Measurements from ENCODE around the gene PIH1D1.
A peak's percentile ranks its signal among the peaks of the same experiment; 100 is the strongest.

The PIH1D1 gene

GRCh38 chr19:49489601-49490167, 38.1 kb upstream of the PIH1D1 start:
- no peaks in the 10 kb centered on the region; the same call in 1 of the 2 replicates for H3K9me3 ChIP-seq
- H3K4me3 ChIP-seq: peak overlapping the region; percentile 100
- H3K4me1 ChIP-seq: peaks cover 4% of the 10 kb centered on the region; the same call in 1 of the 2 replicates
- peaks cover 50% of the 10 kb centered on the region for H3K36me3 ChIP-seq (replicated peaks)
- peak in 1 of 2 experiments; percentile 68 for DNase-seq (ENCODE audit: low spot score in 2 of 2)
- in situ Hi-C loops (cut with MboI; ENCODE audit: low sequenced_read_pairs): loop anchor here (25.0 kb wide), 1 partner anchor 373 kb away; the partner anchor contains the start of genes PNKP and PTOV1
- H3K27me3 ChIP-seq (ENCODE audit: low read depth): no peaks in the 10 kb centered on the region

DNA sequence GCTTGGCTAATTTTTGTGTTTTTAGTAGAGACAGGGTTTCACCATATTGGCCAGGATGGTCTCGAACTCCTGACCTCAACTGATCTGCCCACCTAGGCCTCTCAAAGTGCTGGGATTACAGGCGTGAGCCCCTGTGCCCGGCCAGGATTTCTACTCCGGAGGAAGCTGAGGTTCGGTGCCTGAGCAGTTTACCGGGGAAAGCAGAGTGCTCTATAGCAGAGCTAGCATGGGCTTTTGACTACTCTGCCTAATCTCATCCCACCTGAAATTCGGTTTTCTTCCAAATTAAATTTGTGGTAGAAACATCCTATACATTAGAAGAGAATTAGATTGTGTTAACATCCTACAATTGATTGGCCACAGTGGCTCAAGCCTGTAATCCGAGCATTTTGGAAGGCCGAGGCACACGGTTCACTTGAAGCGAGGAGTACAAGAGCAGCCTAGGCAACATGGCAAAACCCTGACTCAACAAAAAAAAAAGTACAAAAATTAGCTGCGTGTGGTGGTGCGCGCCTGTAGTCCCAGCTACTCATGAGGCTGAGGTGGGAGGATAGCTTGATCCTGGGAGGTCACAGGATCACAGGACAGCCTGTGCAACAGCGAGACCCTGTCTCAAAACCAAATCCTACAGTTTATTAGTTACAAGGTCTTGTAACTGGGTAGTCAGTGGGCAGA, 37.4 kb upstream of the PIH1D1 start:
- in situ Hi-C loops (cut with MboI; ENCODE audit: low sequenced_read_pairs): loop anchor here (25.0 kb wide), 1 partner anchor 373 kb away; the partner anchor contains the start of genes PNKP and PTOV1
- DNase-seq (ENCODE audit: low spot score in 2 of 2): peak in 1 of 2 experiments; percentile 35
- no peaks in the 10 kb centered on the region; the same call in 1 of the 2 replicates for H3K9me3 ChIP-seq
- H3K4me1 ChIP-seq: peaks cover 4% of the 10 kb centered on the region; the same call in 1 of the 2 replicates
- H3K27me3 ChIP-seq (ENCODE audit: low read depth): no peaks in the 10 kb centered on the region
- peaks cover 50% of the 10 kb centered on the region for H3K36me3 ChIP-seq (replicated peaks)
- H3K4me3 ChIP-seq: peak overlapping the region; percentile 100

DNA sequence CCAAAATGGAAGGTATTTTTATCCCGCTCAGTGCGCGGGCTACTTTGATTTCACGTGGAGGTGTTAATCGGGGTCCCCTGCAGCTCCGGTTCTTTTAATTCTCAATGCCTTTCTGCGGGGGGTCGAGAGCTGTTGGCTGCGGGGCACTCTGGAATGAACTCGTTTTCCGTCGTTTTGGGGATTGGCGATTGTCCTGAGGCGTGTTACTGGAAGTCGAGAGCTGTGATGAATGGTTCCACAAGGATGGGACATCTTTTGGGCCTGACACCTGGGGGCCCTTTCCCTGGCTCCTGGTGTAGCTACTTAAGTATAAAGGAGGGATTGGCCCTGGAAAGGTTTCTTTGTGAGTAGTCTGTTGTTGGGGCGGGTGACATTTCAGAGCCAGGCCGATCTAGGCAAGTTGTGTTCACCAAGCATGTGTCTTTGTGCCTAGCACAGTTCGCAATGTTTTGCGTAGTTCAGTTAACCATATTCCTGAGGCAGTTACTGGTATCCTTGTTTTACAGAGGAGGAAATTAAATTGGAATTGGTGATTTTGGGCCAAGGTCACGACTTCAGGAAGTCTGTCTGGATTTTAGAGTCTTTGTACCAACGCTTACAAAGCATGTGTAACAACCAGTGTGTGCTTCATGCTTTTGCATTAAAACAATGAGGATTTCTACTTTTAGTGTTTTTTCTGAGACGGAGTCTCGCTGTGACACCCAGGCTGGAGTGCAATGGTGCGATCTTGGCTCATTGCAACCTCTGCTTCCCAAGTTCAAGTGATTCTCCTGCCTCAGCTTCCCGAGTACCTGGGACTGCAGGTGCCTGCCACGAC, 36.6 kb upstream of the PIH1D1 start:
- H3K4me3 ChIP-seq: peak overlapping the region; percentile 100
- H3K4me1 ChIP-seq: peaks cover 4% of the 10 kb centered on the region; the same call in 1 of the 2 replicates
- in situ Hi-C loops (cut with MboI; ENCODE audit: low sequenced_read_pairs): loop anchor here (25.0 kb wide), 1 partner anchor 374 kb away; the partner anchor contains the start of genes PNKP and PTOV1
- no peaks in the 10 kb centered on the region for H3K27me3 ChIP-seq (ENCODE audit: low read depth)
- H3K9me3 ChIP-seq: no peaks in the 10 kb centered on the region; the same call in 1 of the 2 replicates
- peak in 1 of 2 experiments; percentile 45 for DNase-seq (ENCODE audit: low spot score in 2 of 2)
- H3K36me3 ChIP-seq (replicated peaks): peaks cover 50% of the 10 kb centered on the region

DNA sequence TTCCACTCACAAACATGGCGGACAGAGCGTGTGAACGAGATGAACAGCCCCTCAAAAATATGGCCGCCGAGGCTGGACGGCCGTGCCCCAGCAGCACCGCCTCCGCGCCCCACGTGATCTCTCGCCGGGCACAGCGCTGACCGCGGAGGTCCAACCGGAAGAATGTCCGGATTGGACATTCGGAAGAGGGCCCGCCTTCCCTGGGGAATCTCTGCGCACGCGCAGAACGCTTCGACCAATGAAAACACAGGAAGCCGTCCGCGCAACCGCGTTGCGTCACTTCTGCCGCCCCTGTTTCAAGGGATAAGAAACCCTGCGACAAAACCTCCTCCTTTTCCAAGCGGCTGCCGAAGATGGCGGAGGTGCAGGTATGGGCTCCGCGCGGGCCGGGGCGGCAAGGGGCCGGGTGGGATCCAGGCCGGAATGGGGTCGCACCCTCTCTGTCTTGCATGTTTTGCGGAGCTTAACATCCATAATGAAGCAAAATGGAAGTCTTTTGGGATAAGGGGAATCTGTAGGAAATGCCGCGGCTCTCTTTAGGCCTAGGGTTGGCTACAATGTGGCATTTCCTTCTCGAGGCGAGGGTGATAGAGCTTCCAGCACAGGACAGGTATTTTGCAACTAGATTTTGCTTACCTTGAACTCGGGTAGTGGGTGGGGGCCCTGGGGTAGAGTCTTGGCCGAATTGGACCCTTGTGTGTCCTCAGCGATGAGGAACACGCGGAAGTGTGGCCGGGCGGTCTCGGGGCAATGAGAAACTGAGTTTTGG, 35.8 kb upstream of the PIH1D1 start, which contains the start of gene RPL13A:
RPL13A (plus strand) TSS at position 332 of the 769 bp plus-strand sequence; CDS start at position 354, 22 bp downstream.
- Histone ChIP-seq H3K9me3 (no peaks in the 10 kb centered on the region; the same call in 1 of the 2 replicates), H3K27me3 (ENCODE audit: low read depth) (no peaks in the 10 kb centered on the region), H3K4me1 (peaks cover 4% of the 10 kb centered on the region; the same call in 1 of the 2 replicates), H3K4me3 (peak within 1 kb of the TSS; percentile 100), H3K36me3 (replicated peaks) (peaks cover 50% of the 10 kb centered on the region)
- in situ Hi-C loops (cut with MboI; ENCODE audit: low sequenced_read_pairs): loop anchor here (25.0 kb wide), 1 partner anchor 375 kb away; the partner anchor contains the start of genes PNKP and PTOV1
- peak; percentile 96 to 100 for DNase-seq (ENCODE audit: low spot score in 2 of 2)

- Histone ChIP-seq H3K4me1 (peaks cover 4% of the 10 kb centered on the region; the same call in 1 of the 2 replicates), H3K4me3 (peak overlapping the region; percentile 100), H3K9me3 (no peaks in the 10 kb centered on the region; the same call in 1 of the 2 replicates), H3K36me3 (replicated peaks) (peaks cover 44% of the 10 kb centered on the region), H3K27me3 (ENCODE audit: low read depth) (no peaks in the 10 kb centered on the region)
- no peak for DNase-seq (ENCODE audit: low spot score in 2 of 2)
- in situ Hi-C loops (cut with MboI; ENCODE audit: low sequenced_read_pairs): loop anchor here (25.0 kb wide), 1 partner anchor 376 kb away; the partner anchor contains the start of genes PNKP and PTOV1
Measured at GRCh38 chr19:49486710-49487276, 35.2 kb upstream of the PIH1D1 start.

DNA sequence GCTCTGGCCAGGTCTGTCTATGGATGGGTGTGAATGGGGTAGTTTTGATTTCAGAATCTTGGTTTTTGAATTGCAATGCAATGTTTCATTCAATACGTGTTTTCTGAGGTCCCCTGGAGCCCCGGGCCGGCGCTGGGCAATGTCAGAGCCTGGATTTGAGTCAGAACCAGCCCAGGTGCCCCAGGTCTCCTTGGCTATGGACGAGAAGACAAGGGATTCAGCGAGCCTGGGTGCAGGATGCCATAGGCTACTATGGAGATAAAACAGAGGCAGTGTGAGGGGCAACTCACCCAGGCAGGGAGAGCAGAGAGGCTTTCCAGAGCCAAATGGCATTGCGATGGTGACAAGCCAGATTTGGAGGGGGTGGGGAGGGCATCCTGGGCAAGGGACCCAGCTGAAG, 34.6 kb upstream of the PIH1D1 start:
- in situ Hi-C loops (cut with MboI; ENCODE audit: low sequenced_read_pairs): loop anchor here (25.0 kb wide), 1 partner anchor 376 kb away; the partner anchor contains the start of genes PNKP and PTOV1
- Histone ChIP-seq H3K36me3 (replicated peaks) (peaks cover 39% of the 10 kb centered on the region), H3K4me3 (no peak overlapping the region), H3K9me3 (no peaks in the 10 kb centered on the region; the same call in 1 of the 2 replicates), H3K27me3 (ENCODE audit: low read depth) (no peaks in the 10 kb centered on the region), H3K4me1 (peaks cover 4% of the 10 kb centered on the region; the same call in 1 of the 2 replicates)
- DNase-seq (ENCODE audit: low spot score in 2 of 2): no peak

DNA sequence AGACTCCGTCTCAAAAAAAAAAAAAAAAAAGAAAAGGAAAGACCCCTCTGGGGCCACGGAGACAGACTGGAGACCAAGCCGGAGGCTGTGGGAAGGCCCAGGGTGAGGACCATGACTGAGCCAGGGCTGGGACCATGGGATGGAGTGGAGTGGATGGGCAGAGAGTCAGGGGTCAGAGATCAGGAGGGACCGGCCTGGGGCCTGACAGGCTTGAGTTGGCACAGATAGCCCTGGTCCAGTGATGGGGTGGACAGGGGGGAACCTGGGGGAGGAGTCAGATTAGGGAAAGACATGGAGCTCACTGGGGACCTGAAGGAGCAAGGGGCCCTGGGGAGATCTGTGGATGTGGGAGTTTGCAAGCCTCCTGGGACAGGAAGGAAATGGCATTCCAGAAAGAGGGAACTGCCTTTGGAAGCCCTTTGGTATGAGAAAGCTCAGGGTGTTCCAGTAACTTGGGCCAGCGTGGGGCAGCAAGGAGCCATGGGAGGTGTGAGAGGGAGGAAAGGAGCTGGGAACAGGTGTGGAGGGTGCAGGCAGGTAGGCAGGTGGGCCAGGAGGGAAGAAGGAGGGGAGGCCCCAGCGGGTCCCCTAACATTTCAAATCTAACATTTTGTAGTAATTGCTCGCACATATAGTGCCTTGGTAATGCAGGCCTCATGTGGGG, 29.5 kb upstream of the PIH1D1 start:
- Histone ChIP-seq H3K27me3 (ENCODE audit: low read depth) (no peaks in the 10 kb centered on the region), H3K36me3 (replicated peaks) (no peaks in the 10 kb centered on the region), H3K4me1 (peaks cover under 1% of the 10 kb centered on the region), H3K4me3 (no peak overlapping the region), H3K9me3 (no peaks in the 10 kb centered on the region)
- no peak for DNase-seq (ENCODE audit: low spot score in 2 of 2)
- in situ Hi-C loops (cut with MboI; ENCODE audit: low sequenced_read_pairs): loop anchor here (25.0 kb wide), 1 partner anchor 381 kb away; the partner anchor contains the start of genes PNKP and PTOV1

GRCh38 chr19:49479975-49480628, 28.5 kb upstream of the PIH1D1 start:
- Histone ChIP-seq H3K4me3 (no peak overlapping the region), H3K9me3 (no peaks in the 10 kb centered on the region), H3K36me3 (replicated peaks) (no peaks in the 10 kb centered on the region), H3K4me1 (peaks cover 4% of the 10 kb centered on the region), H3K27me3 (ENCODE audit: low read depth) (0 out of 2 replicates have a peak, but pooled peaks cover 4% of the 10 kb centered on the region)
- no peak for DNase-seq (ENCODE audit: low spot score in 2 of 2)
- in situ Hi-C loops (cut with MboI; ENCODE audit: low sequenced_read_pairs): loop anchor here (25.0 kb wide), 1 partner anchor 382 kb away; the partner anchor contains the start of genes PNKP and PTOV1

DNA sequence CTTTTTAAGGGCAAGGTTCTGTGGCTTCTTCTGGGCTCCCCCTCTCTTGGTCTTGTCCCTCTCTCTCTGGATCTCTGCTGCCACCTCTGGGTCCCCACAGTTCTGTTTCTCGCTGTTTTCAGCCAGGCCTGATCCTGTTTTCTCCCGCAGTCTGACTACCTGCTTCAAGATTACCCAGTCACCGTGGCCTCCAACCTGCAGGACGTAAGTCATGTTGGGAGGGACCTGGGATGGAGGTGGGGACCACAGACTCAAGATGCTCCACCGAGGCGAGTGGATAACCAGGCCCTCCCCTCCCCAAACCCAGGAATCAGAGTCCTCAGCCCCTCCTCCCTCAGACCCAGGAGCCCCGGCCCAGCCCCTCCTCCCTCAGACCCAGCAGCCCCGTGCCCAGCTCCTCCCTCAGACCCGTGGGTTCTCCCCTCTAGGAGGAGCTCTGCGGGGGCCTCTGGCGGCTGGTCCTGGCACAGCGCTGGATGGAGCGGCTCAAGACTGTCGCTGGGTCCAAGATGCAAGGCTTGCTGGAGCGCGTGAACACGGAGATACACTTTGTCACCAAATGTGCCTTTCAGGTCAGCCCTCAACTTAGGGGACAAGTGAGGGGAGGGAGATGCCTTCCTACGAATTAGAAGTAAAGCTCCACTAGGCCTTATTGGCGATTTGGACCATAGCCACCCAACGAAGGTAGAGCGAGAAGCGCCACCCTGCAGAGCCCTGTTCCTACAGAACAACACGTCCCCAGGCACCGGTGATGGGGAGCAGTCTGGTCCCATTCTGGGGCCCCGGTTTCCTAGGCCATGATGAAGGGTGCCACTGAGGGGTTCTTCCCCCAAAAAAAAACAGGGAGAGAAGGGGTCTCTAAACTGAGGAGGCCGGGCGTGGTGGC, 24.6 kb upstream of the PIH1D1 start:
- in situ Hi-C loops (cut with MboI; ENCODE audit: low sequenced_read_pairs): loop anchor here (25.0 kb wide), 1 partner anchor 386 kb away; the partner anchor contains the start of genes PNKP and PTOV1
- no peak overlapping the region for H3K4me3 ChIP-seq
- peaks cover 4% of the 10 kb centered on the region for H3K4me1 ChIP-seq
- DNase-seq (ENCODE audit: low spot score in 2 of 2): peak; percentile 59 to 91
- H3K36me3 ChIP-seq (replicated peaks): no peaks in the 10 kb centered on the region; the same call in 1 of the 2 replicates
- no peaks in the 10 kb centered on the region for H3K9me3 ChIP-seq
- H3K27me3 ChIP-seq (ENCODE audit: low read depth): 0 out of 2 replicates have a peak, but pooled peaks cover 4% of the 10 kb centered on the region

DNA sequence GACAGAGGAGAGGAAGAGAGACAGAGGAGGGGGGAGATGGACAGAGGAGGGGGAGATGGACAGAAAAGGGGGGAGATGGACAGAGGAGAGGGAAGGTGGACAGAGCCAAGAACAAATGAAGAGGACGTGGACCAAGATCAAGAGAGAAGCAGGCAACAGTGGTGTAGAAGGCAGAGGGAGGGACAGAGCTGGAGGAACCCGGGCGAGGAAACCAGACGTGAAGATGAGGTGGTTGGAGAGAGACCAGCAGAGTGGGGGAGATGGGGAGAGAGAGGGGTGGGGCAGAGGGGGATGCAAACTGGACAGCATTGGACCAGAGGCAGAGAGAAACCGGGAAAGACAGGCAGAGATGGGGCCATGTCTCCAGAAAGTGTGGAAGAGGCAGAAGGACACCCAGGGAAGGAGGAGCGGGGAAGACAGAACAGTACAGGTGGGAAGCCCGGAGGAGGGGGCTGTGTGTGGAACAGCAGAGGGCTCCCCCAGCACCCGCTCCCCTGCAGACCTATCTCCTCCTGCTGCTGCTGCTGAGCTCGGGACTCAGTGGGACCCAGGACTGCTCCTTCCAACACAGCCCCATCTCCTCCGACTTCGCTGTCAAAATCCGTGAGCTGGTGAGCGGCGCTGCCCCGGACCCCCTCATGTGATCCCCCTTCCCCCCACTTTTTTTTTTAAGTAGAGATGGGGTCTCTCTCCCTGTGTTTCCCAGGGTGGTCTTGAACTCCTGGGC, 23.7 kb upstream of the PIH1D1 start:
- no peaks in the 10 kb centered on the region for H3K9me3 ChIP-seq
- DNase-seq (ENCODE audit: low spot score in 2 of 2): no peak
- in situ Hi-C loops (cut with MboI; ENCODE audit: low sequenced_read_pairs): loop anchor here (25.0 kb wide), 1 partner anchor 387 kb away; the partner anchor contains the start of genes PNKP and PTOV1

More for the DNA sequence above, 23.7 kb upstream of the PIH1D1 start:
- no peaks in the 10 kb centered on the region; the same call in 1 of the 2 replicates for H3K36me3 ChIP-seq (replicated peaks)
- H3K4me3 ChIP-seq: no peak overlapping the region
- 0 out of 2 replicates have a peak, but pooled peaks cover 4% of the 10 kb centered on the region for H3K27me3 ChIP-seq (ENCODE audit: low read depth)
- peaks cover 4% of the 10 kb centered on the region for H3K4me1 ChIP-seq

Measured in HAP-1 (cell line).